Anterior cingulate cortex (tissue), 58 donors: ENCODE results near the gene LITAF.
A peak's percentile ranks its signal among the peaks of the same experiment; 100 is the strongest.
"Not testable (repeated sequence)": the region's sequence is repeated elsewhere in the genome, so short reads cannot be mapped to it uniquely, and the experiment has no call there.

Experiments
- DNase-seq, 58 donors: peaks; one replicate each; lab custom pipeline; 2025; lab: John Stamatoyannopoulos, UW

The LITAF gene

DNA sequence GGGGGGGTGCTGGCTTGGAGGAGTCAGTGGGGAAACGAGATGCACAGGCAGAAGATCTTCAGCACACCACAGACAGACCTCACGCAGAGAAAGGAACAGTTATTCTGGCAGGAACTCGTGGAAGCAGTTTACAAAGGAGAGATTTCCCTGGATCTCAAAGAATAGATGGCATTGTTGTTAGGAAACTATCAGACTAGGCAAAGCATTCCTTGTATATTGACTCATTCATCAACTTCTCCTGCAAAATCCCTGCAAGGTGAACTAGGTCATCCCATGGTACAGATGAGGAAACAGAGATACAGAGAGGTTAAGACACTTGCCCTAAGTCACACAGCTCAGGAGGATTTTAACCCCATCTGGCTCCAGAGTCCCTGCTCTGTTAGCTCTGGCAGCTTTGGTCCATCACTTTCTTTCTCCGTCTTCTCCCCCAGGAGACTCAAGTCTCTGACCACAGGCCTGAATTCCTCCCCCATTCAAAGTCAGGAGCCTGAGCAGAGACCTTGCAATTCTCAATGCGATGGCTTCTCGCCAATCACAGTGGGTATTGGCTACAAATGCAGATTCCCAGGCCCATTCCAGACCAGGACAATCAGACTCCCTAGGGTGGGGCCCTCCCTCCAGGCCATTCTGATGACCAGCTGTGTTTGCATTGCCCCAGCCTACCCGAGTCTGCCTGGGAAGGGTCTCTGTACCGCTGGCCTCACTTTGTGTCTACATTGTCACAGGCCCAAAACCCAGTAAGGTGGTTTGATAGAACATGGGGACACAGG is 56.4 kb downstream of the LITAF start:
- no peak for DNase-seq

DNA sequence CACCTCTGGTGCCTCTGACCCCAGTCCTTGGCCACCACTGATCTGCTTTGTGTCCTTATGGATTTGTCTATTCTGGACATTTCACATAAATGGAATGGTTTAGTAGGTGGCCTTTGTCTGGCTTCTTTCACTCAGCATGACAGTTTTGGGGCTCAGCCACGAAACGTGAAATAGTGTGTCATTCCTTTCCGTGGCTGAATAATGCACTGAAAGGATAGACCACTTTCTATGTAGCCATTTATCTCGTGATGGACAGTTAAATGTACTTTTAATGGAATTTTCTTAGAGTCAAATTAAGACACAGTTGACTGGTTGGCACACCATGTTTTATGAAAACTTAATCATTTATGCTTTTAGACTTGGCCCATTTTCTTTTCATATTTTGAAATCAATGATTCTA is 57.4 kb downstream of the LITAF start:
- DNase-seq: no peak

DNA sequence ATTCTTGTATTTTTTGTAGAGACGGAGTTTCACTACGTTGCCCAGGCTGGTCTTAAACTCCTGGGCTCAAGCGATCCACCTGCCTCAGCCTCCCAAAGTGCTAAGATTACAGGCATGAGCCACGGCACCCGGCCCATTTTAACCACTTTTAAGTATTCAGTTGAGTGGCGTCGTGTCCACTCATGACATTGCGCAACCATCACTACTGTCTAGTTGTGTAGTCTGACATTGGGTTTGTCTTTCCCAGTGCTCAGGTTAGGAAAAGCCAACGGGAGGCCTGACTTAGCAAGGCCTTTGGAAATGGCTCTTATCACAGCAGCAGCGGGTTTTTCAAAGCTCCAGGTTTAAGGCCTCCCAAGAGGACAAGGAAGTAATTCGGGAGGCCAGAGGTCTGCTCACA is 58.7 kb downstream of the LITAF start:
- no peak for DNase-seq

DNA sequence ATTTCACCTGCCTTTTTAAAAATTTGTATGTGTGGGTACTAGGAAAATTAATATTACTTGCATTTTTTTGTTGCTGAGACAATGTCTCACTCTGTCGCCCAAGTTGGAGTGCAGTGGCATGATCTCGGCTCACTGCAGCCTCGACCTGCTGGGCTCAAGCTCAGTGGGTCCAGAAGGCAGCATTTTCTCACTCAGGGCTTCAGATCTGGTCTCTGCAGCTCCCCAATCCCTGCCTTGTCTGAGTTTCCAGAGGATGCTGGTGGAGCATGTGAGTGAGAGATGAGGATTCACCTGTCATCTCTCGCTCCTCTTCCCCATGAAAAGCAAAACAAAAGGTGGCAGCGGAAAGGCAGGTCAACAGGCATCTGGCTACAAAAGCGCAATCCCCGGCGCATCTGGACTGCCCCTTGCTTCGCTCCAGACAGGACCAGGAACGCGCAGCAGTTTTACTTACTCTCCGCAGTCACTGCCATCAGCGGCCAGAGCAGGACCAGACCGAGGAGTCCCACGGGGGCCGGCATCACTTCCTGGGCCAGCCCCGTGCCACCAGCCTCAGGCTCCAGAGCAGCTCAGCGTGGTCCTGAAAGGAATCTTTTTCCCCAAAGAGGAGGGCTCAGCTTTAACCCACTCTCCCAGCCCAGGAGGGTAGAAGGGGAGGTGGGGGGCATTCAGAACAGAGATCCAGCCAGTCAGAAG is 59.9 kb downstream of the LITAF start:
- no peak for DNase-seq

DNA sequence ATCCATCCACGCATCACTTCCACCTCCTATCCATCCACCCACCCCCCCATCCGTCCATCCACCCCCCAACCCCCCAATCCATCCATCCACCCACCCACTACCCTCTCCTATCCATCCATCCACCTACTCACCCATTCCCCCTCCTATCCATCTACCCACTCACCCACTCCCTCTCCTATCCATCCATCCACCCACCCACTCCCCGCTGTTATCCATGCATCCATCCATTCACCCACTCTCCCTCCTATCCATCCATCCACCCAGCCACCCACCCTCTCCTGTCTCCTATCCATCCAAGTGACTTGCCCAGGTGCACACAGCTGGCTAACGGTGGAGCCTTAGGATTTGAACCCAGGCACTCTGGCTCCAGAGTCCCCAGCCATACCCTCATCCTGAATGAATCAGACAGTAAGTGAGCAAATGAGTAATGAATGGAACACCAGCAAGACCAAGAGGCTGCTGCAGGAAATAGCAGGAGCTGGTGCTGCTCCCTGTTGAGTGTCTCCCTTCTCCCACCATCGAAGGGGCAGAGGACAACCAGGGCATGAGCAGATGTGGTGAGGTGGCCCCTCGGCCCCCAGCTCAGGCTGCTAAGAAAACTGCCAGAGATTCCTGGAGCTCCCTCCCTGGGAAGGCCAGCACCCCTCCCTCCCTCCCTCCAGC is 62.5 kb downstream of the LITAF start:
- DNase-seq: no peak

DNA sequence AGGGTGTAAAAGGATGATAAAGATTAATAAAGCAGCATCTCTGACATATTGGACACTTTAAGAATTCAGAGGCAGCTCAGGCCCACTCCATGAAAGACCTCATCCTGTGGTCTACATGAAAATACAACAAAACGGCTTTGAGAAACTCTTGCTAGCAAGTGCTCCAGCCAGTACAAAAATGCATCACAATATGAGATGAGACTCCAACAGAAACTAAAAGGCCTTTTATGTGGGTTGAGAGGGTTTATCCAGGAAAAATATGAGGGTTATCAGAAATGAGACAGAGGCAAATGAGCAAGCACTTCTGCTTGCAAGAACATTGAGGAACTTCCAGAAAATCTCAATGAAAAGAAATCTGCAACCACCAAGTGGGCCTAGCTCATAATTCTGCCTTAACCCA is 65.7 kb downstream of the LITAF start:
- no peak for DNase-seq

DNA sequence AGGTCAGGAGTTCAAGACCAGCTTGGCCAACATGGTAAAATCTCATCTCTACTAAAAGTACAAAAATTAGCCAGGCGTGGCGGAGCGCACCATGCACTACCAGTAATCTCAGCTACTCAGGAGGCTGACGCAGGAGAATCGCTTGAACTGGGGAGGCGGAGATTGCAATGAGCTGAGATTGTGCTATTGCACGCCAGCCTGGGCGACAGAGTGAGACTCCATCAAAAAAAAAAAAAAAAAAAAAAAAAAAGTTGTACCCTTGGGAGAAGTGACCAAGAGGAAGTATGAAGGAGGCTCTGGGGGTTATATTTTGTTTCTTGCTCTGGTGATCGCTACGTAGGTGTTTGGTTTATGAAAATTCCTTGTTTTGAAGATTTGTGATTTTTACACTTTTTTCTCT is 66.3 kb downstream of the LITAF start:
- no peak for DNase-seq

DNA sequence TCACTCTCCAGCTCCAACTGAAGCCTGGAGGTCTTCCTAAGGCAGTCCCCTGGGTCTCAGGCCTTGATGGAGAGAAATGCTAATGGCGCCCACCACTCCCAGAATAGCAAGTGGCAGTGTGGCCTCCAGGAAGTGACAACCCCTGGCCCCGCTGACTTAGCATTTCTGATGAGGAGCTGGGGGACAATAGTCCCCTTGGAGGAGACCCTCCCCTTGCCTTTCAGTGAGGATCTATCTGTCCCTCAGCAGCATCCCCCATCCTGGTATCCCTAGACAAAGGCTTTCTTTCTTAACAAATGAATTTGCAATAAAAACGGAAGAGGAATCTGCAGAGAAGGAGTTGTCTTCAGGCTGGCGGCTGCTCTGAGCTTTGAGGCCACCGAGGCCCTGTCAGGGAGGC is 68.8 kb downstream of the LITAF start:
- no peak for DNase-seq

DNA sequence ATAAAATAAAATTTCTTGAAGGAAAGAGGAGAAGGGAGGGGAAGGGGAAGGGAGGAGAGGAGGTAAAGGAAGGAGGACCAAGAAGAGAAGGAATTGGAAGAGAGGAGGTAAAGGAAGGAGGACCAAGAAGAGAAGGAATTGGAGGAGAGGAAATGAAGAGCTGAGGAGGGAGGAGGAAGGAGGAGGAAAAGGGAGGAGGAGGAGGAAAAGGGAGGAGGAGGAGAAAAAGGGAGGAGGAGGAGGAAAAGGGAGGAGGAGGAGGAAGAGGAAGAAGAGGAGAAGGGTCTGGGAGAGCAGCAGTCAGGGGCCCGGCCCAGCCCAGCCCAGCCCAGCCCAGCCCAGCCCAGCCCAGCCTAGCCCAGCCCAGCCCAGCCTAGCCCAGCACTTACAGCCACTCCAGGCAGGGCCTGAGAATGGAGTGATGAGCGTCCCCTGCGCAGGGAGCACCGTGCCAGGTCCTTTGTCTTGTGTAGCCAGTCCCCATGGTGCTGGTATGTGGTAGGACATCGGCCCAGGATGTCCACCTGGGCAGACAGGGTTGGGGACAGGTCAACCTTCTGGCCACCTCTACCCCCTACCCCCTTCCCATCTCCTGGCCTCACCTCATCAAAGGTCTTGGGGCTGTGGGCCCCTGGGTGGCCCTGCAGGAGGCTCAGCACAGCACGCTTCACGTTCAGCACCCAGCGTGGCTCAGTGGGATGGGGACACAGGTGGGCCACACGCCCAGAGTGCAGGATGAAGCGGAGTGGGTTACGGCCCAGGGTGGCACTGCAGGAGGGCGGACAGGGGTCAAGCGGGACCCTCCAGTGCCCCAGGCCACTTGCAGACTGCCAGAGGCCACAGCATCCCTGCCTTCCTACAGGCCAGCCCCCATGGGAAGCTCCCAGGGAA is 70.9 kb downstream of the LITAF start:
- DNase-seq: no peak

DNA sequence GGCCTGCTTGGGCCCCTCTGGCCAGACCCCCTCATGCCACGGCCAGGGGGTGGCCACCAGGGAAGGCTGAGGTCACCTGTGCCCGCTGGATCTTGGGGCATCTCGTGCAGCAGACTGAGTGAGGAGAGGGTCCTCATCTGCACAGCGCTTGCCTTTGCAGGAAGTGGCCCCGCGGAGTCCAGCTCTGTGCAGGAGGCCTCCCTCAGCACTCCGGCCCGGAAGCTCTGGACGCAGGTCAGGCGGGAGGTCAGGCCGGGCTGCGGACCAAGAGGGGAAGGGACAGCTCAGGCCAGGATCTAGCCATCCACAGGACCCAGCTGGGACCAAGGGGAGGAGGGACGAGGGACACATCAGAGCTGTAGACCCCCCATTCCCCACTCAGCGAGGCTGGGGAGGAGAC is 72.4 kb downstream of the LITAF start:
- no peak for DNase-seq

DNA sequence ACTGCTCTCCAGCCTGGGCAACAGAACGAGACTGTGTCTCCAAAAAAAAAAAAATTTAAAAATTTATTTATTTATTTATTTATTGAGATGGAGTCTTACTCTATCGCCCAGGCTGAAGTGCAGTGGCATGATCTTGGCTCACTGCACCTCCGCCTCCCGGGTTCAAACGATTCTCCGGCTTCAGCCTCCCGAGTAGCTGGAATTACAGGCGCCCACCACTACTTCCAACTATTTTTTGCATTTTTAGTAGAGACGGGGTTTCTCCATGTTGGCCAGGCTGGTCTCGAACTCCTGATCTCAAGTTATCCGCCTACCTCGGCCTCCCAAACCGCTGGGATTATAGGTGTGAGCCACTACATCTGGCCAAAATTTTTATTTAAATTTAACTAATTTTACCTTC is 73.4 kb downstream of the LITAF start:
- not testable (repeated sequence) for DNase-seq

DNA sequence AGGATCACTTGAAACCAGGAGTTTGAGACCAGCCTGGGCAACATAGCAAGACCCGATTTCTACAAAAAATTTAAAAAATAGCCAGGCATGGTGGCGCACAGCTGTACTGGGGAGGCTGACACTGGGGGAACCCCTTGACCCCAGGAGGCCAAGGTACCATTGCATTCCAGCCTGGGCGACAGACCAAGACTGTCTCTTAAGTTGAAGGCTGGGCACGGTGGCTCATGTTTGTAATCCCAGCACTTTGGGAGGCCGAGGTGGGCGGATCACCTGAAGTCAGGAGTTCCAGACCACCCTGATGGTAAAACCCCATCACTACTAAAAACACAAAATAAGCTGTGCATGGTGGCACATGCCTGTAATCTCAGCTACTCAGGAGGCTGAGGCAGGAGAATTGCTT is 74.9 kb downstream of the LITAF start:
- DNase-seq: no peak

DNA sequence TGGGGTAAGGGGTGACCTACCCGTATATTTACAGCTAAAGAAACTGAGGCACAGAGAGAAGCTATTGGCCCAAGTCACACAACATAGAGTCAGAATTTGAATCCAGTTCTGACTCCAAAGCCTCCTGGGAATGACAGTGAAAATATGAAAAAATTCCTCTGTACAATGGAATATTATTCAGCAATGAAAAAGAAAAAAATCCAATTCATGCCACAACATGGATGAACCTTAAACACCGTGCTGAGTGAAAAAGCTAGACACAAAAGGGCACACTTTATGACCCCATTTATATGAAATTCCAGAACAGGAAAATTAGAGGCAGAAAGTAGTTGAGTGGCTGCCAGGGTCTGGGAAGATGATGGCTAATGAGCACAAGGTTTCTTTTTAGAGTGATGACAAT is 75.4 kb downstream of the LITAF start:
- DNase-seq: no peak

DNA sequence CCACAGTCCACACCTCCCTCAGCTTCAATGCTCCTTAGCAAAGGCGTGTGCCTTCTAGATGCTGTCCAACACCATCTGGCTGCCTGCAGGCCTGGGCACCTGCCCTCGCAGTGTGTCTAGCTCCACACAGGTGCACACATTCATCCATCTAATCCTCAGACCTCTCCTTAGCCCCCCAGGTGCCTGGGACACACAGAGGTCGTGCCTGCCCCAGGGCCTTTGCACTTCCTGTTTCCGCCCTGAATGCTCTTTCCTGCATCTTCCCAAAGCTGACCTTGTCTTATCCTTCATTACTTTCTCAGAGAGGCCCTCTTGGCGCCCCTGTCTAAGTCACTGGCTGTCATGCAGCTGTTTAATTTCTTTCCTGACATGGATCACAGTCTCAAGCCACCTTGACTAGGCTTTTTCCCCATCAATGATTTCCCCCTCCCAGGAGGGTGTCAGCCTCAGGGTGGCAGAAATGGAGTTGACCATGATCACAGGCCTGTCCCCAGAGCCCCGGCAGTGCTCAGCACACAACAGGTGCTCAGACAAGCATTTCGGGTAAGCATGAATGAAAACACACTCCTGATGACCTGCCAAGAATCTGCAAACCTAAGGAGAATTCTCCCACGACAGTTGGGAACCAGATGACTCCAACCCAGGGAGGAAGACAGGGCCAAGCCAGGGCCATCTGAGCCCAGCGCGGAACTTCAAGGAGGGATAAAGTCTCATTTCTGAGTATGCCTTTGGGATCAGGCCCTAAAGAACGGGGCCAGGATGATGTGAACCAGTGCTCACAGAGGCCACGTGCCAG is 76.3 kb downstream of the LITAF start:
- DNase-seq: no peak

DNA sequence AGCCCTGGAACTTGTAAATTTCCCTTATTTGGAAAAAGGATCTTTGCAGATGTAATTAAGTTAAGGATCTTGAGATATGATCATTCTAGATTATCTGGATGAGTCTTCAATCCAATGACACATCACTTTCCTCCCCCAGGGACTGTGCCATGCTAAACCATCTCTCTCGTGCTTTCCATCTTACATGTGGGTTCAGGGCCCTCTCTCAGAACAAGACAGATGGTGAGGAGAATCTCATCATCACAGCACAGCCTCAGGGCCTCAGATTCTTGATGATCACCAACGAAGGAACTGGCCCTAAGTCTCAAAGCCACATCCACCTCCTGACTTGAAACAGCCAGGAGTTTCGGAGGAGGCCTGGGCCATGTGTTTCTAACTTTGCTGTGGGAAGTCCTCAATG is 78.7 kb downstream of the LITAF start:
- no peak for DNase-seq

DNA sequence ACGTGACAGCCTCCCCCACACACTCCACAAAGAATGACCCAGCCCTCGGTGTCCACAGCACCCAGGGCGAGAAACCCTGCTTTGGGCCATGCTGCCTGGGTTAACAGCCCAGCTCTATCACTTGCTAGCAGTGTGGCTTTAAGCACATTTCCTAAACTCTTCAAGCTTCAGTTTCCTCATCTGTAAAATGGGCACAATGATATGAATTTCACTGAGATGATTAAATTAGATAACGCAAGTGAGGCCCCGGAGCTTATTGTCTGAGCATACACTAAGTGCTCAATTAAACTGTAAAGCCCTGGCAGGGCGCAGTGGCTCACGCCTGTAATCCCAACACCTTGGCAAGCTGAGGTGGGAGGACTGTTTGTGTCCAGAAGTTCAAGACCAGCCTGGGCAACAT is 79.4 kb downstream of the LITAF start:
- DNase-seq: no peak

DNA sequence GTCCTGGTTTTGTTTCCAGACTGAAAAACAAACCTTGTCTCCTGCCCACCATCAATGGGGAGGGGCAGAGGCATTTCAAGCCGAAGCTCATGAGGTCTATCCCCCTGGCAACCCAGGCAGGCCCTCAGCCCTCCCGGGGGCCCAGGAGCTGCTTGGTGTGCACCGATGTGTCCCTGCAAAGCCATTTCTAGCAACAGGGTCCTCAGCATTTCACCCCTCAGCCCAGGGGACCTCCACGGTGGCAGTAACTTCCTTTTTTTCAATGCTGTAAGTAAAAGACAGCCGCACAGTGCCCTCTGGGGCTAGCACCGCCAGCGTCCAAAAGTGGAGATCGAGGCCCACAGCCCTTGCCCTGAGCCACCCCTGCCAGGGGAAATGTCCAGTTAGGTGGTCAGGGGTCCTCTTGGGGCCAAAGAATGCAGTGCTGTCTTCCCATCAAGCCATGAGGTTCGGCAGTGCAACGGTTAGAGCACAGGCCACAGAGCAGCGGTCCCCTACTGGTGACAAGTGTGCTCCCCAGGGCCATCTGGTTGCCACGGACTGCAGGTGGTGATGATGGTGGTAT is 79.9 kb downstream of the LITAF start:
- peak in 1 of 58 donors; percentile 7 for DNase-seq

DNA sequence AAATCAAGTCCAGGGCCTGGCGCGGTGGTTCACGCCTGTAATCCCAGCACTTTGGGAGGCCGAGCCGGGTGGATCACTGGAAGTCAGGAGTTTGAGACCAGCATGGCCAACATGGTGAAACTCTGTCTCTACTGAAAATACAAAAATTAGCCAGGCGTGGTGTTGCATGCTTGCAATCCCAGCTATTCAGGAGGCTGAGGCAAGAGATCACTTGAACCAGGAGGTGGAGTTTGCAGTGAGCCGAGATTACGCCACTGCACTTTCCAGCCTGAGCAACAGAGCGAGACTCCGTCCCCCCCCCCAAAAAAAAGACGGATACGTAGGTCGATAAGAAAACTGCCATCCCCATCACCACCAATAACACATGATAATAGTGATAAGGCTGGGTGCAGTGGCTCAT is 82.5 kb downstream of the LITAF start:
- not testable (repeated sequence) for DNase-seq

DNA sequence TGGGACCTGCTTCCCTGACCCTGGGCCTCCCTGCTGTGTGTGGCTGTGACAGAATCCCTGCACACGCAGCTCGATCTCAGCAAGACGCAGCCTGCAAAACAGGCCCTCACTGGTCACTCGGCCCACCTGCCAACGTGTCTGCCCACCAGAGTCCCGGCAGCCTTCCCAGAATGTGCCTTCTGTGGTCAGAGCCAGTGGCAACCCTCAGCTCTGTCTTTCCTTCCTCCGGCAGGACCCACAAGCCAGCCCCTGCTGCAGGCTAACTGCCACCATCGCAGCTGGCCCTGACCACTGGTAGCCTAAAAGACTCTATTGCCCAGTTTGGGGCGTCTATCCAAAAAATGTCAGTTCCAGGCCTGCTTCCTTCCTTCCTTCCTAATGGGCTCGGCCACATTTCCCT is 83.2 kb downstream of the LITAF start:
- DNase-seq: peak in 7 of 58 donors; percentile 4 to 20 (median 10)

DNA sequence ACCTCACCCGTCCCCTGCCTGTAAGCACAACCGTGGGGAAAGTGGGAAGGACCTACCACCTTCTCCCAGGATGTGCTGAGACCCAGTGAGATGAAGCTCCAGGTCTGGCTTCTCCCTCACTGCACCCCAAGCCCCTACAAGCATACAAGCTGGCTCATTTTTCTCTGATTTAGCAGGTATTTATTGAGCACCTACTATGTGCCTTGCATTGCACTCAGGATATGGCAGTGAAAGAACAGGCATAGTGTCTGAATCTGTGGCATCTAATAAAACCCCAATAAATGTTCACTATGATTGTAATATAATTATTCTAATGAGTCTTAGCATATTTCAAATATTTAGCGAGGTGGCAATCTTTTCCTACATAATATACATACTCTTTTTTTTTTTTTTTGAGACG is 84.5 kb downstream of the LITAF start:
- no peak for DNase-seq
